ENCODE results near the gene BCL2L1.
"Not testable (repeated sequence)": the region's sequence is repeated elsewhere in the genome, so short reads cannot be mapped to it uniquely, and the experiment has no call there.

BCL2L1 gene

DNA sequence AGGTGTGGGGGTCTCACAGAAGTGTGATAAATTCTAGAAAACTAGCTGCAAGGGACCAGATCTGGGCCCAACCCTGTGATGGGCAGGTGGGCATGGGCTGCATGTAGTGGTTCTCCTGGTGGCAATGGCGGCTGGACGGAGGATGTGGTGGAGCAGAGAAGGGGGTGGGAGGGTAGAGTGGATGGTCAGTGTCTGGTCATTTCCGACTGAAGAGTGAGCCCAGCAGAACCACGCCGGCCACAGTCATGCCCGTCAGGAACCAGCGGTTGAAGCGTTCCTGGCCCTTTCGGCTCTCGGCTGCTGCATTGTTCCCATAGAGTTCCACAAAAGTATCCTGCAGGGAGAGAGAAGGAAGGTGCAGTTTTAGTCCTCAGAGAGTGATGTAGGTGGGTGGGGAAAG, 56.9 kb downstream of the BCL2L1 start:
- Histone ChIP-seq H3K9me3 (ENCODE audit: control insufficient read depth in 1 of 2, low read length in 2 of 2) (no peaks in the 10 kb centered on the region), H3K27me3 (ENCODE audit: control insufficient read depth in 1 of 2, insufficient read depth in 2 of 2, low read length in 2 of 2) (no peaks in the 10 kb centered on the region), H3K4me1 (ENCODE audit: control insufficient read depth in 1 of 2, insufficient read depth in 2 of 2, low read length in 2 of 2) (peaks cover 57 to 62% of the 10 kb centered on the region in 2 donors), H3K36me3 (ENCODE audit: control insufficient read depth in 1 of 2, insufficient read depth in 2 of 2, low read length in 2 of 2) (peaks cover 12 to 27% of the 10 kb centered on the region in 2 donors), H3K4me3 (ENCODE audit: low read depth in 1 of 2, low read length in 2 of 2) (no peak overlapping the region), H3K9ac (ENCODE audit: low read depth in 1 of 2, low read length in 2 of 2) (no peak overlapping the region), H3K27ac (ENCODE audit: low read depth, low read length) (peak overlapping the region; percentile 13)

DNA sequence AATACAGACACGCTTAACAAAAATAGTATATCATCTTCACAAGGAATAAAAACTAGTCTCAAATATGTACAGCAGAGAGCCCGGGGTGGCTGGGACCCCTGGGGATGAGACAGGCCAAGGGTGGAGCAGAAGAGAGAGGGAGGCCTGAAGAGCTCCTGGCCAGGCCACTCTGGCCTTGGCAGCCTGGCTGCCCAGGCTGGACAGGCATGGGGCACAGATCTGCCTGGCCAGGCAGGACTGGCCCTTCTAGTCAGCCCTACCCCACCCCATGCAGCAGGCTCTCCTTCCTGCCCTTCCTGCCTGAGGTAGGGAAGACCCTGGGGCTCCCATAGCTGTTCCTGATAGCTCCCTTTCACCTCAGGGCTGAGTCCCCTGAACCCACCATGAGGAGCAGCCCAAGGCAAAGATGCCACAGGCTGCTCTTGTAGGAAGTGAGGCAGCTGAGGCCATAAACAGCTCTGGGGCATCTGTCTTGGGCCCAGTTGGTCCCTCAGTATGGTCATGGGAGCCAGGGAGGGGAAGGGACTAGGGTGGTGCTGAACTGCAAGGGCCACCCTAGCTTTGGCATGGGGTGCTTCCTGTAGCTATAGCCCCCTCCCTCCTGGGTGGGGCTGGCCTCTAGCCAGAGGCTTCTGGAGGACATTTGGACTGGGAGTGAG, 57.8 kb downstream of the BCL2L1 start:
- H3K9ac ChIP-seq (ENCODE audit: low read depth in 1 of 2, low read length in 2 of 2) = no peak overlapping the region
- H3K4me1 ChIP-seq (ENCODE audit: control insufficient read depth in 1 of 2, insufficient read depth in 2 of 2, low read length in 2 of 2) = peaks cover 55 to 57% of the 10 kb centered on the region in 2 donors

DNA sequence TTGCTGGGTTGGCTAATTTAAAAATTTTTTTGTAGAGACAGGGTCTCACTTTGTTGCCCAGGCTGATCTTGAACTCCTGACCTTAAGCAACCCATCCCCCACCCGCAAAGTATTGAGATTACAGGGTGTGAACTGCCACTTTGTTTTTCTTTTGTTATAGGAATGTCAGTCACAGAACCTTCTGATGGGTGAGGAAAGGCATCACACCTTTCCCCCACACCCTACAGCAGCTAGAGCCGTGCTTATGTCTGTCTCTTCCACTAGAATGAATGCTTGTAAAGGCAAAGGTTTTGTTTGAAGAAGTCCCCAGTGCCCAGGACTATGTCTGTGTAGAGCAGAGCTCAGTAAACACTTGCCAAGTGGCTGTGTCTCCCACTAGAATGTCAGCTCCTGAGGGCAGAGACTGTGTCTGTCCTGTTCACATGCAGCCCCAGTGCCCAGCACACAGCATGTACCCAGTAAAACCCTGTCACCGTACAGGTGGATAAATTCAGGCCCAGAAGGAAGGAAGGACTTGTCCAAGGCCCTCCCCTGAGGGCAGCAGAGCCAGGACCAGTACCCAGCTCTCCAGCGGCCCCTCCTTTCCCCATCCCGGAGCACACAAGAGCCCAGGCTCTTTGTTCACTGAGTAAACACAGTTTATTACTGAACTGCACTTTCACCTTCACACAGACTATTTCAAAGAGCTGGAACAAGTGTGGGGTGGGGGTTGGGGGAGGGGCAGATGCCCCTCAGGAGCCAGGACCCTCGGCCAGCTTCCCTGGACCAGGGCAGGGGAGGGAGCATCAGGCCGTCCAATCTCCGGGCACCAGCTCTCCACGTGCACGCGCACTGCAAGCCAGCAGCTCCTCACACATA, 58.6 kb downstream of the BCL2L1 start:
- H3K4me3 ChIP-seq (ENCODE audit: low read depth in 1 of 2, low read length in 2 of 2) = no peak overlapping the region
- H3K36me3 ChIP-seq (ENCODE audit: control insufficient read depth in 1 of 2, insufficient read depth in 2 of 2, low read length in 2 of 2) = peaks cover 8 to 20% of the 10 kb centered on the region in 2 donors
- H3K27me3 ChIP-seq (ENCODE audit: control insufficient read depth in 1 of 2, insufficient read depth in 2 of 2, low read length in 2 of 2) = no peaks in the 10 kb centered on the region
- peaks cover 52 to 53% of the 10 kb centered on the region in 2 donors for H3K4me1 ChIP-seq (ENCODE audit: control insufficient read depth in 1 of 2, insufficient read depth in 2 of 2, low read length in 2 of 2)
- peak overlapping the region; percentile 54 for H3K27ac ChIP-seq (ENCODE audit: low read depth, low read length)
- no peaks in the 10 kb centered on the region for H3K9me3 ChIP-seq (ENCODE audit: control insufficient read depth in 1 of 2, low read length in 2 of 2)
- H3K9ac ChIP-seq (ENCODE audit: low read depth in 1 of 2, low read length in 2 of 2) = no peak overlapping the region

More for the DNA sequence above, 57.8 kb downstream of the BCL2L1 start:
- Histone ChIP-seq H3K27me3 (ENCODE audit: control insufficient read depth in 1 of 2, insufficient read depth in 2 of 2, low read length in 2 of 2) (no peaks in the 10 kb centered on the region), H3K36me3 (ENCODE audit: control insufficient read depth in 1 of 2, insufficient read depth in 2 of 2, low read length in 2 of 2) (peaks cover 8 to 27% of the 10 kb centered on the region in 2 donors), H3K27ac (ENCODE audit: low read depth, low read length) (peak overlapping the region; percentile 54), H3K4me3 (ENCODE audit: low read depth in 1 of 2, low read length in 2 of 2) (no peak overlapping the region), H3K9me3 (ENCODE audit: control insufficient read depth in 1 of 2, low read length in 2 of 2) (no peaks in the 10 kb centered on the region)

DNA sequence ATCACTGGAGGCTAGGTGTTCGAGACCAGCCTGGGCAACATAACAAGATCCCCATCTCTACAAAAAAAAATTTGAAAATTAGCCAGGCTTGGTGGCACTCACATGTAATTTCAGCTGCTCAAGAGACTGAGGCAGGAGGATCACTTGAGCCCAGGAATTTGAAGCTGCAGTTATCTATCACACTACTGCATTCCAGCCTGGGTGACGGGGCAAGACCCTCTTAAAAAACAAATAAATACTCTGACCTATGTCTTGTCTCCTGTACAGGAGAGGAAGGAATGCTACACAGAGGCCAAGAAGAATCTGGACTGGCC, 59.2 kb downstream of the BCL2L1 start:
- no peak overlapping the region for H3K4me3 ChIP-seq (ENCODE audit: low read depth in 1 of 2, low read length in 2 of 2)
- no peaks in the 10 kb centered on the region for H3K9me3 ChIP-seq (ENCODE audit: control insufficient read depth in 1 of 2, low read length in 2 of 2)
- H3K27me3 ChIP-seq (ENCODE audit: control insufficient read depth in 1 of 2, insufficient read depth in 2 of 2, low read length in 2 of 2) = no peaks in the 10 kb centered on the region
- H3K27ac ChIP-seq (ENCODE audit: low read depth, low read length) = no peak overlapping the region
- peaks cover 52 to 53% of the 10 kb centered on the region in 2 donors for H3K4me1 ChIP-seq (ENCODE audit: control insufficient read depth in 1 of 2, insufficient read depth in 2 of 2, low read length in 2 of 2)
- no peak overlapping the region for H3K9ac ChIP-seq (ENCODE audit: low read depth in 1 of 2, low read length in 2 of 2)
- peaks cover 8 to 20% of the 10 kb centered on the region in 2 donors for H3K36me3 ChIP-seq (ENCODE audit: control insufficient read depth in 1 of 2, insufficient read depth in 2 of 2, low read length in 2 of 2)

DNA sequence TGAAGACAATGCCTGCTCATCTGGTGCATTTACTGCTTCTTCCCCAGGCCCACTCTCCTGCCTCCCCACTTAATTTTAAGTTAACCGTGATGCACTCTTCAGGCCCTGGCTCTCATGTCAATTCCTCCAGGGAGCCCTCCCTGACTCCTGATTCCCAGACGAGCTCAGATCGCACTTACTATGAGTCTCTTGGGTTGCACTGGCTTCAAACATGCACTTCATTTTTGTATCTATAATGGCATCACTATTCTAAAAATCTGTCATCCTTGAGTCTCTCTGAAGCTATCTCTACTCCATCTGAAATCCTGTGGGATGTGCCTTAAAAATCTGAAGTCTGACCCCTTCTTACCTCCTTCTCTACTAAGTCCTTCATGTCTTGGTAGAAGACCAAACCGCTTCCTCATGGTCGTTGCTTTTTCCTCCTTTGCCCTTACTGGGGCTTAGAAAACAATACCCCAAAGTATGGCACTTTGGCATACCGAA, 60.3 kb downstream of the BCL2L1 start:
- peaks cover 45 to 46% of the 10 kb centered on the region in 2 donors for H3K4me1 ChIP-seq (ENCODE audit: control insufficient read depth in 1 of 2, insufficient read depth in 2 of 2, low read length in 2 of 2)
- H3K27ac ChIP-seq (ENCODE audit: low read depth, low read length) = no peak overlapping the region
- no peaks in the 10 kb centered on the region for H3K27me3 ChIP-seq (ENCODE audit: control insufficient read depth in 1 of 2, insufficient read depth in 2 of 2, low read length in 2 of 2)
- H3K36me3 ChIP-seq (ENCODE audit: control insufficient read depth in 1 of 2, insufficient read depth in 2 of 2, low read length in 2 of 2) = peaks cover 8 to 20% of the 10 kb centered on the region in 2 donors
- peak overlapping the region; percentile 47 to 71 for H3K9ac ChIP-seq (ENCODE audit: low read depth in 1 of 2, low read length in 2 of 2)
- peak overlapping the region in 1 of 2 donors; percentile 75 for H3K4me3 ChIP-seq (ENCODE audit: low read depth in 1 of 2, low read length in 2 of 2)
- no peaks in the 10 kb centered on the region for H3K9me3 ChIP-seq (ENCODE audit: control insufficient read depth in 1 of 2, low read length in 2 of 2)

DNA sequence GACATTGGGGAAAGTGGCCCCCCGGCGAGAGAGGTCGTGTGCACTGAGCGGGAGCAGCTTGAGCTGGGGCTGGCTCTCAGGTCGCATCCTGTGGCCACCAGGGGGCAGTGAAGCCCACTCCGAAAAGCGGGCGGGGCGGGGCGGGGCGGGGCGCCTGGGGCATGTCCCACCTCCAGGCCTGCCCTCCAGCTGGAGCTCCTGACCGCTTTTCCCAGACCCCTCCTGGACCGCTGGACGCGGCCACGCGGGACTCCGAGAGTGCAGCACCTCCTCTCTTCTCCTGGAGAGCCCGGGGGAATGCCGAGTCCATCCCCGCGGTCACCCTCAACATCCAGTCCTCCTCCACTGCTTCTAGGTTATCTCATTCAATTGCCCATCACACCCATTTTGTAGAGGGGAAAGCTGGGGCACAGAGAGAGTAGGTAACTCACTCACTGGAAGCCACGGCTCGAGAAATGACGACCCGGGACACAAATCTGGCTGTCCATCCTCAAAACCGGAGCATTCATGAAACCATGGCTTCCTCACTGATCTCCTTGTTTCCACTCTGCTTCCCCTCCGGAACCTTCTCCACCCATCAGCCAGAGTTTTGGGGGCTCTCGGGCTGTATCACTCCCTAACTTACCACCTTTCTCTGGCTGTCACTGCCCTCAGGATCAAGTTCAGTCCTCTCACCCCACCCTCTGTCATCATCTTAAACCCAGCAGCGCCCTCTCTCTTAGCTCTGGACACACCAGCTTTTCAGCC, 60.9 kb downstream of the BCL2L1 start:
- H3K9me3 ChIP-seq (ENCODE audit: control insufficient read depth in 1 of 2, low read length in 2 of 2) = no peaks in the 10 kb centered on the region
- H3K27ac ChIP-seq (ENCODE audit: low read depth, low read length) = no peak overlapping the region
- H3K36me3 ChIP-seq (ENCODE audit: control insufficient read depth in 1 of 2, insufficient read depth in 2 of 2, low read length in 2 of 2) = peaks cover 8 to 20% of the 10 kb centered on the region in 2 donors
- H3K4me3 ChIP-seq (ENCODE audit: low read depth in 1 of 2, low read length in 2 of 2) = peak overlapping the region; percentile 62 to 75
- H3K9ac ChIP-seq (ENCODE audit: low read depth in 1 of 2, low read length in 2 of 2) = peak overlapping the region; percentile 47 to 71
- no peaks in the 10 kb centered on the region for H3K27me3 ChIP-seq (ENCODE audit: control insufficient read depth in 1 of 2, insufficient read depth in 2 of 2, low read length in 2 of 2)
- H3K4me1 ChIP-seq (ENCODE audit: control insufficient read depth in 1 of 2, insufficient read depth in 2 of 2, low read length in 2 of 2) = peaks cover 40% of the 10 kb centered on the region in 2 donors

DNA sequence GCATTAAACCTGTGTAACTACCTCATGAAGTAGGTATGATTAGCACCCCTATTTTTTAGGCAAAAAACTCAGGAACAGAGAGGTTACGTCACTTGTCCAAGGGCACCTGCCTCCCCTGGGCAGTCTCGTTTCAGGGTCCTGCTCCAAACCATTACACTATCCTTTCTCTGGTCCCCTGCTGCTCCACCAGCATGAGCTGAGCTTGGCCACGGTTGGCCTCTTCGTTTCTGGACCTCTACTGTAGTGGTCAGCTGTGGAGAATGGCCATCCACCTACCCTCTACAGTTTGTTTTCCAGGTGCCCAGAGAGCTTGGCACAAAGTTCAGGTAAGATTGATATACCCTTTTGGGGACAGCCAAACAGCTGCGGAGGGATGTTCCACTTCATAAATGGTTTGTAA, 68.1 kb downstream of the BCL2L1 start:
- no peaks in the 10 kb centered on the region for H3K9me3 ChIP-seq (ENCODE audit: control insufficient read depth in 1 of 2, low read length in 2 of 2)
- H3K27me3 ChIP-seq (ENCODE audit: control insufficient read depth in 1 of 2, insufficient read depth in 2 of 2, low read length in 2 of 2) = no peaks in the 10 kb centered on the region
- no peaks in the 10 kb centered on the region for H3K36me3 ChIP-seq (ENCODE audit: control insufficient read depth in 1 of 2, insufficient read depth in 2 of 2, low read length in 2 of 2)
- H3K27ac ChIP-seq (ENCODE audit: low read depth, low read length) = no peak overlapping the region
- no peak overlapping the region for H3K4me3 ChIP-seq (ENCODE audit: low read depth in 1 of 2, low read length in 2 of 2)
- no peak overlapping the region for H3K9ac ChIP-seq (ENCODE audit: low read depth in 1 of 2, low read length in 2 of 2)
- no peaks in the 10 kb centered on the region for H3K4me1 ChIP-seq (ENCODE audit: control insufficient read depth in 1 of 2, insufficient read depth in 2 of 2, low read length in 2 of 2)

DNA sequence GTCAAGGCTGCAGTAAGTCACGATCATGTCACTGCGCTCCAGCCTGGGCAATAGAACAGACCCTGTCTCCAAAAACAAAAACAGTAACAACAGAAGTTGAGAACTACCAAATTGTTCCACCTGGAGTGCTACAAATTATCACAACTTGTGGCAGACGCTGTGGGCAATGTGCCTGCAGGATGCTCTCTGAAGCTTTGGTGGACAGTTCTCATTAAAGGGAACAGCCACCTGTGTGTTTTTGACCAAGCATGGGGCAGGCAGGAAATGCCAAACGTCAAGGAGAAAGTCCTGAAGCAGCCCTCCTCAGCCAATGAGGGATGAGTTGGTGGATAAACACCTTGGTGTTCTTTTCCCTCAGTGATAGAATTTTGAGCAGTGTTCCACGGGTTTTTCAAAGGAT, 69.1 kb downstream of the BCL2L1 start:
- Histone ChIP-seq H3K4me3 (ENCODE audit: low read depth in 1 of 2, low read length in 2 of 2) (no peak overlapping the region), H3K9me3 (ENCODE audit: control insufficient read depth in 1 of 2, low read length in 2 of 2) (no peaks in the 10 kb centered on the region), H3K27ac (ENCODE audit: low read depth, low read length) (no peak overlapping the region), H3K36me3 (ENCODE audit: control insufficient read depth in 1 of 2, insufficient read depth in 2 of 2, low read length in 2 of 2) (no peaks in the 10 kb centered on the region), H3K9ac (ENCODE audit: low read depth in 1 of 2, low read length in 2 of 2) (no peak overlapping the region), H3K4me1 (ENCODE audit: control insufficient read depth in 1 of 2, insufficient read depth in 2 of 2, low read length in 2 of 2) (no peaks in the 10 kb centered on the region), H3K27me3 (ENCODE audit: control insufficient read depth in 1 of 2, insufficient read depth in 2 of 2, low read length in 2 of 2) (no peaks in the 10 kb centered on the region)

DNA sequence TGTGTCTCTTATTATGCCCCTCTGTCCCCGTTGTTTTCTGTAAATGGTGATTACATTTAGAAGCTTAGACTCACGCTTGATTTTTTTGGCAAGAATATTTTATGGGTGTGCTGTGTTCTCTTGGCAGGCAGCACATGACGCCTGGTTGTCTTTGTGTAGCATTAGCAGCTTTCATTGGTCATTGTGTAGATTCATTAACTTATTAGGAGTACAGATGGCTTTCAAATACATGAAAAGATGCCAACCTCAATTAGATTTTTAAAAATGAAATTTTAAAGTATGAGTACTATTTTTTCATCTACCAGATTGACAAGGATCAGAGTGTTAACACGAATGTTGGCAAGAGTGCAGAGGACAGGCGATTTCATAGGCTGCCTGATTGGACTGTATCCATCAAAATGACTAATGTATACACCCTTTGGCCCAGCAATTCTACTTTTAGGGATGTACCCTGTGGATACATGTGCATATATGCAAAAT, 69.7 kb downstream of the BCL2L1 start:
- Histone ChIP-seq H3K9me3 (ENCODE audit: control insufficient read depth in 1 of 2, low read length in 2 of 2) (no peaks in the 10 kb centered on the region), H3K36me3 (ENCODE audit: control insufficient read depth in 1 of 2, insufficient read depth in 2 of 2, low read length in 2 of 2) (no peaks in the 10 kb centered on the region), H3K27ac (ENCODE audit: low read depth, low read length) (no peak overlapping the region), H3K4me1 (ENCODE audit: control insufficient read depth in 1 of 2, insufficient read depth in 2 of 2, low read length in 2 of 2) (no peaks in the 10 kb centered on the region), H3K9ac (ENCODE audit: low read depth in 1 of 2, low read length in 2 of 2) (no peak overlapping the region), H3K4me3 (ENCODE audit: low read depth in 1 of 2, low read length in 2 of 2) (no peak overlapping the region), H3K27me3 (ENCODE audit: control insufficient read depth in 1 of 2, insufficient read depth in 2 of 2, low read length in 2 of 2) (no peaks in the 10 kb centered on the region)

DNA sequence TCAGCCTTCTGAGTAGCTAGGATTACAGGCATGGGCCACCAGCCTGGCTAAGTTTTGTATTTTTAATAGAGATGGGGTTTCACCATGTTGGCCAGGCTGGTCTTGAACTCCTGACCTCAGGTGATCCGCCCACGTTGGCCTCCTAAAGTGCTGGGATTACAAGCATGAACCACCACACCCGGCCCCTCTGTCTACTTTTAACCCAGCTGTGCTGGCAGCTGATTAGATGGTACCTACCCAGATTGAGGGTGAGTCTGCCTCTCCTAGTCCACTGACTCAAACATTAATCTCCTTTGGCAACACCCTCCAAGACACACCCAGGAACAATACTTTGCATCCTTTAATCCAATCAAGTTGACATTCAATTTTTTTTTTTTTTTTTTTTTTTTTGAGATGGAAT, 74.6 kb downstream of the BCL2L1 start:
- not testable (repeated sequence) for H3K36me3 ChIP-seq (ENCODE audit: control insufficient read depth in 1 of 2, insufficient read depth in 2 of 2, low read length in 2 of 2); H3K9ac ChIP-seq (ENCODE audit: low read depth in 1 of 2, low read length in 2 of 2); H3K27me3 ChIP-seq (ENCODE audit: control insufficient read depth in 1 of 2, insufficient read depth in 2 of 2, low read length in 2 of 2); H3K9me3 ChIP-seq (ENCODE audit: control insufficient read depth in 1 of 2, low read length in 2 of 2); H3K27ac ChIP-seq (ENCODE audit: low read depth, low read length); H3K4me1 ChIP-seq (ENCODE audit: control insufficient read depth in 1 of 2, insufficient read depth in 2 of 2, low read length in 2 of 2); H3K4me3 ChIP-seq (ENCODE audit: low read depth in 1 of 2, low read length in 2 of 2)

Data from duodenal mucosa (tissue), 2 donors.